Keratinocyte (primary cell): ENCODE results near the gene RTEL1. TPM values are rescaled to one million over a fixed set of nuclear protein-coding genes. Genes with fewer than 3 reads are reported as not detected.

ENCODE experiments used
- DNase-seq: peaks from one replicate; pipeline ENCODE4 v3.0.0-alpha.2; 2011; ENCODE audit warnings: low read depth, missing footprints, low spot score
- FAIRE-seq: peaks from 2 replicates; lab custom pipeline; 2011; peaks lifted over from hg19 to GRCh38; lab: Jason Lieb, UNC
- H2AFZ ChIP-seq: 2 replicates; pipeline ENCODE4 v1.6.0; 2012; ENCODE audit warnings: low read length, control low read depth, inconsistent platforms; ENCODE audit not compliant: control insufficient read depth
- H3K27ac ChIP-seq: 2 replicates; pipeline ENCODE4 v1.5.1; 2011; ENCODE audit warnings: low read length; ENCODE audit not compliant: control insufficient read depth, insufficient read depth
- H3K27me3 ChIP-seq: 3 replicates; pipeline ENCODE4 v1.6.0; 2011; ENCODE audit warnings: low read length; ENCODE audit not compliant: control insufficient read depth, insufficient read depth; ENCODE audit errors: extremely low read depth
- H3K36me3 ChIP-seq, 2 experiments: 2 replicates in 1 of 2; 3 replicates in 1 of 2; pipeline ENCODE4 v1.5.1; 2011; ENCODE audit warnings: low read length in 2 of 2, mild to moderate bottlenecking in 1 of 2; ENCODE audit not compliant: control insufficient read depth in 2 of 2, insufficient read depth in 2 of 2; ENCODE audit errors: extremely low read depth in 1 of 2
- H3K4me1 ChIP-seq: 3 replicates; pipeline ENCODE4 v1.5.1; 2011; ENCODE audit warnings: low read length; ENCODE audit not compliant: control insufficient read depth, insufficient read depth; ENCODE audit errors: extremely low read depth
- H3K4me2 ChIP-seq: 3 replicates; pipeline ENCODE4 v1.6.0; 2011; ENCODE audit warnings: low read depth, low read length; ENCODE audit not compliant: control insufficient read depth, insufficient read depth; ENCODE audit errors: extremely low read depth
- H3K4me3 ChIP-seq, 3 experiments: fragments of 200-600 bp in 1 of 3; sonication (generic) in 1 of 3; 2 replicates in 2 of 3; 3 replicates in 1 of 3; pipeline ENCODE4 v1.5.1; 2011 to 2016; ENCODE audit warnings: low read length in 3 of 3, mild to moderate bottlenecking in 3 of 3, control low read depth in 2 of 3, inconsistent platforms in 1 of 3, low read depth in 1 of 3, mixed read lengths in 1 of 3, mixed run types in 1 of 3, moderate library complexity in 1 of 3; ENCODE audit not compliant: control insufficient read depth in 2 of 3, insufficient read depth in 2 of 3; ENCODE audit errors: extremely low read depth in 1 of 3
- H3K79me2 ChIP-seq: 2 replicates; pipeline ENCODE4 v1.6.0; 2012; ENCODE audit warnings: low read length; ENCODE audit not compliant: control insufficient read depth, insufficient read depth
- H3K9ac ChIP-seq: 3 replicates; pipeline ENCODE4 v1.6.0; 2011; ENCODE audit warnings: low read length; ENCODE audit not compliant: control insufficient read depth, insufficient read depth; ENCODE audit errors: extremely low read depth
- H3K9me1 ChIP-seq: 3 replicates; pipeline ENCODE4 v1.6.0; 2011; ENCODE audit warnings: low read length; ENCODE audit not compliant: control insufficient read depth, insufficient read depth; ENCODE audit errors: extremely low read depth
- H3K9me3 ChIP-seq: 2 replicates; pipeline ENCODE4 v1.5.1; 2012; ENCODE audit warnings: low read depth, low read length; ENCODE audit not compliant: control insufficient read depth
- H4K20me1 ChIP-seq: 3 replicates; pipeline ENCODE4 v1.6.0; 2011; ENCODE audit warnings: low read length; ENCODE audit not compliant: control insufficient read depth, insufficient read depth; ENCODE audit errors: extremely low read depth
- EZH2 ChIP-seq: IDR thresholded peaks from one replicate; pipeline ENCODE4 v1.6.1; 2012; ENCODE audit warnings: inconsistent platforms, mild to moderate bottlenecking, low read length, moderate library complexity
- dilution Hi-C: fragments of 300-500 bp; cut with MboI; formaldehyde crosslinking; loops from one replicate; pipeline ENCODE4 v1.7.0; 2020; ENCODE audit warnings: low sequenced_read_pairs; ENCODE audit not compliant: extremely low pct_ligation_motif_present
- polyA plus RNA-seq, 5 experiments: library from polyadenylated mRNA; depleted of rRNA in 3 of 5; stranded (reverse) in 3 of 5; stranded (forward) in 1 of 5; unstranded in 1 of 5; fragments of >200 nt; gene quantifications; 1 replicate in 1 of 5; 2 replicates in 3 of 5; 3 replicates in 1 of 5; pipeline versions ENCODE4 v1.2.1 to v1.2.3, GENCODE V29; 2011 to 2012; ENCODE audit warnings: missing spikeins in 2 of 5, low read depth in 1 of 5, low replicate concordance in 1 of 5
- TF ChIP-seq, protein P1 (sequence below), 3 experiments: IDR thresholded peaks in 1 of 3; conservative IDR thresholded peaks in 1 of 3; optimal IDR thresholded peaks in 1 of 3; 2 replicates in 2 of 3; 3 replicates in 1 of 3; pipeline versions ENCODE3 to v1.5.1; 2011; ENCODE audit warnings: low read length in 3 of 3, mild to moderate bottlenecking in 3 of 3, moderate library complexity in 2 of 3, control low read depth in 1 of 3, inconsistent platforms in 1 of 3; ENCODE audit not compliant: insufficient read depth in 2 of 3; ENCODE audit errors: extremely low read depth in 1 of 3

The RTEL1 gene
- polyA plus RNA-seq, 1 donor (not counting 4 experiments of a cell fraction or from before 2014, with no cell fraction given) = 12.4 TPM

DNA sequence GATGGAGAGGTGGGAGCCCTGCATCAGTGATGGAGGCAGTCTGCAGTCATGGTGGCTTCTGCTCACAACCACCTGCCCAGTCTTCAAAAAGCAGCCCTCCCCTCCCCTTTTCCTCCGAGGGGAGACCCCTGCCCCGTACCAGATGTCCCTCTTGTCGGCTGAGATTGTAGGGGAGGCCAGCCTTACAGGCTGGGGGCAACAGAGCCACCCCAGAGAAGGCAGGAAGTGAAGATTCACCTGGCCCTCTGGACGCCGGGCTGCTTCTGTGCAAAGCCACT is 42.9 kb downstream of the RTEL1 start:
- Histone ChIP-seq H3K9me3 (no peaks in the 10 kb centered on the region), H3K9me1 (no peaks in the 10 kb centered on the region), H2AFZ (no peak overlapping the region), H3K36me3 (peaks cover 15 to 28% of the 10 kb centered on the region in 2 experiments), H3K4me1 (peaks cover 32% of the 10 kb centered on the region), H3K9ac (no peak overlapping the region), H3K27ac (no peak overlapping the region), H3K4me2 (no peak overlapping the region), H3K27me3 (no peaks in the 10 kb centered on the region), H3K79me2 (peaks cover 29% of the 10 kb centered on the region), H3K4me3 (no peak overlapping the region), H4K20me1 (peaks cover 4% of the 10 kb centered on the region)
- dilution Hi-C loops = no loop called here
- no peak for DNase-seq
- TF ChIP-seq EZH2 = no peak
- TF ChIP-seq, protein P1, sequence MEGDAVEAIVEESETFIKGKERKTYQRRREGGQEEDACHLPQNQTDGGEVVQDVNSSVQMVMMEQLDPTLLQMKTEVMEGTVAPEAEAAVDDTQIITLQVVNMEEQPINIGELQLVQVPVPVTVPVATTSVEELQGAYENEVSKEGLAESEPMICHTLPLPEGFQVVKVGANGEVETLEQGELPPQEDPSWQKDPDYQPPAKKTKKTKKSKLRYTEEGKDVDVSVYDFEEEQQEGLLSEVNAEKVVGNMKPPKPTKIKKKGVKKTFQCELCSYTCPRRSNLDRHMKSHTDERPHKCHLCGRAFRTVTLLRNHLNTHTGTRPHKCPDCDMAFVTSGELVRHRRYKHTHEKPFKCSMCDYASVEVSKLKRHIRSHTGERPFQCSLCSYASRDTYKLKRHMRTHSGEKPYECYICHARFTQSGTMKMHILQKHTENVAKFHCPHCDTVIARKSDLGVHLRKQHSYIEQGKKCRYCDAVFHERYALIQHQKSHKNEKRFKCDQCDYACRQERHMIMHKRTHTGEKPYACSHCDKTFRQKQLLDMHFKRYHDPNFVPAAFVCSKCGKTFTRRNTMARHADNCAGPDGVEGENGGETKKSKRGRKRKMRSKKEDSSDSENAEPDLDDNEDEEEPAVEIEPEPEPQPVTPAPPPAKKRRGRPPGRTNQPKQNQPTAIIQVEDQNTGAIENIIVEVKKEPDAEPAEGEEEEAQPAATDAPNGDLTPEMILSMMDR (optimal IDR thresholded peaks at IDR 0.05 in 1 of 3, IDR thresholded peaks at IDR 0.05 in 1 of 3, conservative IDR thresholded peaks at IDR 0.05 in 1 of 3; ENCODE audit: extremely low read depth in 1 of 3, insufficient read depth in 2 of 3, low read length in 3 of 3) = no peak
- FAIRE-seq = no peak

DNA sequence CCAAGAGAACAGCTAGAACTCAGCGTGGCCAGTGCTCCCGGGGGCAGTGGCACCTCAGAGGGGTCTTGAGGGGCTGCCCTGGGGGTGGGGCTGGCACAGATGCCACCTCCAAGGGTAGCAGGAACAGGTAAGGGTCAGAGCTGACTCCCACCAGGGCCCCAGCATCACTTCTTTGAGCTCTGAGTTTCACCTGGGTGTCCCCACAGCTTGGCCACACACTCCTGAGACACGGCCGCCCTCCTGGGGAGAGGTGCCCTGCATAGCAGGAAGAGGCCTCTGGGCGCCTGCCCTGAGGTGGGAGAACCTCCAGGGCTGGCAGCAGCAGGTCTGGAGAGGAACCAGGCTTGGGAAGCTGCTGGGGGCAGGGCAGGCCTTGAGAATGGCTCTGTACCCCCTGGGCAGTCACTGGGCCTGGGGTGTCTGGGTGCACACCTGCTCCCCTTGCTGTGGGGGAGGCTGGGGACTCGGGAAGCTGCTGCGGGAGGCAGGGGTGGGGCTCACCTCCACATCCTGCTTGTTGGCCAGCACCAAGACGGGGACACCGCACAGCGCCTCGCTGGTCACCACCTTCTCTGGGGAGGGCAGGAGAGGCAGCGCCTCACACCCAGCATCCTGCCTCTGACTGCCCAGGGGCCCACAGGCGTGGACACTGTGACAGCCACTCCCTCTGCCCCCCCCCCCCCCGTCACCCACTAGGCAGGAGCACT is 43.4 kb downstream of the RTEL1 start:
- dilution Hi-C loops = no loop called here
- H3K27ac ChIP-seq = no peak overlapping the region
- TF ChIP-seq, protein P1 (optimal IDR thresholded peaks at IDR 0.05 in 1 of 3, IDR thresholded peaks at IDR 0.05 in 1 of 3, conservative IDR thresholded peaks at IDR 0.05 in 1 of 3; ENCODE audit: extremely low read depth in 1 of 3, insufficient read depth in 2 of 3, low read length in 3 of 3) = no peak
- no peak for TF ChIP-seq EZH2
- H2AFZ ChIP-seq = no peak overlapping the region
- no peak overlapping the region for H3K9ac ChIP-seq
- no peaks in the 10 kb centered on the region for H3K9me1 ChIP-seq
- DNase-seq (no peak), FAIRE-seq (no peak)
- no peaks in the 10 kb centered on the region for H3K27me3 ChIP-seq
- peaks cover 17 to 33% of the 10 kb centered on the region in 2 experiments for H3K36me3 ChIP-seq
- H3K4me2 ChIP-seq = no peak overlapping the region
- H3K4me1 ChIP-seq = peaks cover 33% of the 10 kb centered on the region
- H4K20me1 ChIP-seq = peaks cover 4% of the 10 kb centered on the region
- no peaks in the 10 kb centered on the region for H3K9me3 ChIP-seq
- H3K4me3 ChIP-seq = no peak overlapping the region
- H3K79me2 ChIP-seq = peaks cover 34% of the 10 kb centered on the region
